Large intestine (tissue), 3 donors: ENCODE results near the gene DDX42. TPM values are rescaled to one million over a fixed set of nuclear protein-coding genes. Genes with fewer than 3 reads are reported as not detected.
"Not testable (repeated sequence)": the region's sequence is repeated elsewhere in the genome, so short reads cannot be mapped to it uniquely, and the experiment has no call there.

Experiments used
- DNase-seq, 2 donors: peaks; one replicate each; pipeline versions ENCODE4 v3.0.0 to v3.0.0-alpha.2; 2013
- H3K27ac ChIP-seq: one replicate; pipeline ENCODE4 v1.5.1; 2013; ENCODE audit warnings: low read length
- H3K27me3 ChIP-seq: 2 replicates; pipeline ENCODE4 v1.6.1; 2013; ENCODE audit warnings: low read length; ENCODE audit not compliant: control insufficient read depth, insufficient read depth
- H3K36me3 ChIP-seq: 2 replicates; pipeline ENCODE4 v1.6.1; 2013; ENCODE audit warnings: low read length; ENCODE audit not compliant: control insufficient read depth, insufficient read depth
- H3K4me1 ChIP-seq: one replicate; pipeline ENCODE4 v1.6.1; 2013; ENCODE audit warnings: low read length; ENCODE audit not compliant: control insufficient read depth, insufficient read depth
- H3K4me3 ChIP-seq: one replicate; pipeline ENCODE4 v1.5.1; 2013; ENCODE audit warnings: low read length
- H3K9me3 ChIP-seq: one replicate; pipeline ENCODE4 v1.6.1; 2013; ENCODE audit warnings: mild to moderate bottlenecking, low read depth, low read length, moderate library complexity; ENCODE audit not compliant: control insufficient read depth
- WGBS: methylation state at CpG from one replicate; pipeline ENCODE4 v1.1.5; 2013; ENCODE audit warnings: low lambda C conversion rate; ENCODE audit not compliant: insufficient coverage; 5-methylcytosine and 5-hydroxymethylcytosine counted together
- polyA plus RNA-seq: library from polyadenylated mRNA; unstranded; fragments of 120-200 nt; gene quantifications from one replicate; pipeline ENCODE4 v1.2.1, GENCODE V29; 2013

Gene DDX42
- polyA plus RNA-seq, 1 donor, result 136 TPM

DNA sequence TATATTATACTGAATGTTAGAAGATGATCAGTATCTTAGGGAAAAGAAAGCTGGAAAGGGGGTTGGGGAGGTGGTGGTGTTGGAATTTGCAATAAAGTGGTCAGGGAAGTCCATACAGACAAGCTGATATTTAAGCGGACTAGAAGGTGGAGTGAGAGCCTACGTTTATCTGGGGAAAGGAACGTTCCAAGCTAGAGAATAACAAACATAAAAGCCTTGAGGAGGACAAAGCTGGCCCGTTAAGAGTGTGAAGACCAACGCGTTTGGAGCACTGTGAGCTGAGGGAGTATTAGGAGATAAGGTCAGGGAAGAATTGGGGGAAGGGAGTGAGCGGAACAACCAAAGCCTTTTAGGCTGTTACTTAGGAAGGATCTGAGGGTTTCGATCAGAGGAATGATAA, 1.4 kb downstream of the DDX42 start:
- Histone ChIP-seq H3K27ac (peak overlapping the region; percentile 100), H3K36me3 (peaks cover 11% of the 10 kb centered on the region), H3K4me3 (peak overlapping the region; percentile 88), H3K9me3 (no peaks in the 10 kb centered on the region), H3K27me3 (no peaks in the 10 kb centered on the region), H3K4me1 (peaks cover 6% of the 10 kb centered on the region)
- 70% methylated on average over 2 of the region's 8 CpGs for WGBS
- peak in 1 of 2 donors; percentile 19 for DNase-seq

DNA sequence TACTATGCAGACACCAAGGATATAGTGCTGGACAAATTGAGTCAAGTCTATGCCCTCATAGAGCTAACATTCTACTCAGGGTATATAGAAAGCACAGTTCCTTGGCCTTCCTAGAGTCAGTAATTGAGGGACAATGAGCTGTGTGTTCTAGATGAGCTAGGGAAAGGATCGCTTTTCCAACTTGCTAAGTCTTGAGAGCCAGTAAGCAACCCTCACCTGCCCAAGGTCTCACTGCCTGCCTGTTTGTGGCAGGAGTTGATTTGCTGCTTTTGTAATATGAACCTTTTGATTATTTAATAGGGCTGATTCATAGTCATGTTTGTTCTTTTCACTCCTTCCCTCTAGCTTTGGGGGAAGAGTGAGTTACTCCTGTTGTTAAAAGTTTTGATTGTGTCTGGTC, 6.5 kb downstream of the DDX42 start:
- H3K27me3 ChIP-seq, result no peaks in the 10 kb centered on the region
- H3K27ac ChIP-seq, result no peak overlapping the region
- peaks cover 3% of the 10 kb centered on the region for H3K4me1 ChIP-seq
- WGBS, result no CpG with 5 or more reads among the region's 1 CpG
- H3K9me3 ChIP-seq, result no peaks in the 10 kb centered on the region
- no peak for DNase-seq
- peaks cover 24% of the 10 kb centered on the region for H3K36me3 ChIP-seq
- no peak overlapping the region for H3K4me3 ChIP-seq

DNA sequence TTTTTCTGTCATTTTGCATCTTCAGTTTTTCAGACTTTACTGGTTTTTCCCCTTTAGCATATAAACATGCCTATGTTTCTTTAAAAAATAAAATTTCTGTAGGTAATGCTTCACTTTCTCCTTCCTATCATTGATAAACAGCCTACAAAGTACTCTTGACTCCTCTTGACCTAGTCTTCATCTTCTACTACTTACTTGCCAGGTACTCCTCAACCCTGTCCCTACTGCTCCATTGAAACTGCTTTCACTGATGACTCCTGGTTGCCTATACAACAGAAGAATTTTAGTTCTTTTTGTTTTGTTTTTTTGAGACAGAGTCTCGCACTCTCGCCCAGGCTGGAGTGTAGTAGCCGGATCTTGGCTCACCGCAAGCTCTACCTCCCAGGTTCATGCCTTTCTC, 7.0 kb downstream of the DDX42 start:
- H3K36me3 ChIP-seq, result peaks cover 24% of the 10 kb centered on the region
- no peaks in the 10 kb centered on the region for H3K27me3 ChIP-seq
- WGBS, result no CpG with 5 or more reads among the region's 4 CpGs
- DNase-seq, result no peak
- H3K27ac ChIP-seq, result no peak overlapping the region
- no peaks in the 10 kb centered on the region for H3K9me3 ChIP-seq
- no peak overlapping the region for H3K4me3 ChIP-seq
- peaks cover 2% of the 10 kb centered on the region for H3K4me1 ChIP-seq

GRCh38 chr17:63783522-63783921, 9.6 kb downstream of the DDX42 start:
- WGBS, result no CpG with 5 or more reads among the region's 6 CpGs
- H3K27ac ChIP-seq, result no peak overlapping the region
- H3K27me3 ChIP-seq, result no peaks in the 10 kb centered on the region
- no peaks in the 10 kb centered on the region for H3K4me1 ChIP-seq
- DNase-seq, result no peak
- H3K4me3 ChIP-seq, result no peak overlapping the region
- H3K9me3 ChIP-seq, result no peaks in the 10 kb centered on the region
- peaks cover 34% of the 10 kb centered on the region for H3K36me3 ChIP-seq

GRCh38 chr17:63785556-63785955, 11.6 kb downstream of the DDX42 start:
- 100% methylated on average over 1 of the region's 1 CpG for WGBS
- H3K4me1 ChIP-seq, result no peaks in the 10 kb centered on the region
- H3K9me3 ChIP-seq, result no peaks in the 10 kb centered on the region
- H3K27me3 ChIP-seq, result no peaks in the 10 kb centered on the region
- H3K27ac ChIP-seq, result no peak overlapping the region
- no peak overlapping the region for H3K4me3 ChIP-seq
- DNase-seq, result no peak
- H3K36me3 ChIP-seq, result peaks cover 43% of the 10 kb centered on the region

DNA sequence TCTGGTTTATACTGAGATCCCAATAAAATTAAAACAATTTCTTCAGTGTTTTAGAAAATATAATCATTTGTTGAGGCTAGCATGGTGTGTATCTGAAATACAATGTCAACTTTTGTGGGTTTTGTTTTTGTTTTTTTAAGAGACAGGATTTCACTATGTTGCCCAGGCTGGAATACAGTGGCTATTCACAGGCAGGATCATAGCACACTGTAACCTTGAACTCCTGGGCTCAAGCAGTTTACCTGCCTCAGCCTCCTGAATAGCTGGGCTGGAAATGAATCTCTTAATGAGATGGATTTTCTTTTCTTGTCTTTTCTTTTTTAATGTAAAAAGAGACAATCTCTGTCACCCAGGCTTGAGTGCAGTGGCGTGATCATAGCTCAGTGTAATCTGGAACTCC, 12.1 kb downstream of the DDX42 start:
- Histone ChIP-seq H3K4me1 (no peaks in the 10 kb centered on the region), H3K27me3 (no peaks in the 10 kb centered on the region), H3K9me3 (no peaks in the 10 kb centered on the region), H3K27ac (no peak overlapping the region), H3K36me3 (peaks cover 43% of the 10 kb centered on the region), H3K4me3 (no peak overlapping the region)
- DNase-seq, result no peak
- WGBS, result no CpG with 5 or more reads among the region's 1 CpG

GRCh38 chr17:63786971-63787711, 13.2 kb downstream of the DDX42 start:
- WGBS, result 100% methylated on average over 1 of the region's 13 CpGs
- no peaks in the 10 kb centered on the region for H3K9me3 ChIP-seq
- H3K4me1 ChIP-seq, result no peaks in the 10 kb centered on the region
- peaks cover 46% of the 10 kb centered on the region for H3K36me3 ChIP-seq
- no peak overlapping the region for H3K27ac ChIP-seq
- H3K4me3 ChIP-seq, result no peak overlapping the region
- no peaks in the 10 kb centered on the region for H3K27me3 ChIP-seq
- DNase-seq, result no peak

- no peak for DNase-seq
- Histone ChIP-seq H3K4me3 (no peak overlapping the region), H3K4me1 (no peaks in the 10 kb centered on the region), H3K27ac (no peak overlapping the region), H3K36me3 (peaks cover 55% of the 10 kb centered on the region), H3K27me3 (no peaks in the 10 kb centered on the region), H3K9me3 (no peaks in the 10 kb centered on the region)
- WGBS, result 100% methylated on average over 2 of the region's 6 CpGs
Observed at GRCh38 chr17:63790057-63790456, 16.1 kb downstream of the DDX42 start.

DNA sequence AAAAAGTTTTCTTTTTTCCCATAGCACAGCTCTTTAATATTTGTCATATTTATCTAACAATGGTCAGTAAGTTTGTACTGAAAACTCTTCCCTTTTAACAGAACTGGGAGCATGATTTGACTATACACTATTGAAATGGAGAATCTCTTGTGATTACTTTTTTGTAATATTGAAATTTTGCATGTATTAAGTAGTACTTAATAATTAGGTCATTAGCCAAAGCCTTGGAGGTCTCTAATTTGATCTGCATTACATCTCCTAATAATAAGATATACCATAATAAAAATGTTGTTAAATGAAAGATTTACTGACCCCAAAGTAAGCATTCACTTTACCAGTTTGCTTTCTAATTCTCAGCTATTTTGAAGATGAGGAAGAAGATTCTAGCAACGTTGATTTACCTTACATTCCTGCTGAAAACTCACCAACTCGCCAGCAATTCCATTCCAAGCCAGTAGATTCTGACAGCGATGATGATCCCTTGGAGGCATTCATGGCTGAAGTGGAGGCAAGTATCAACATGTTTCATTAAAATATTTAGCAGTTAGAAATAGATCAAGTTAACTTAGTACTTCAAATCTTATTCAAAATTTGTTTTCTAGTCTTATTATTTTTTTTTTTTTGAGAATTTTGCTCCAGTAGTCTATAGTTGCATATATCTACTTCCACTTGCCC, 18.2 kb downstream of the DDX42 start:
- H3K9me3 ChIP-seq, result no peaks in the 10 kb centered on the region
- no peak overlapping the region for H3K27ac ChIP-seq
- no peaks in the 10 kb centered on the region for H3K27me3 ChIP-seq
- H3K4me3 ChIP-seq, result no peak overlapping the region
- WGBS, result 100% methylated on average over 1 of the region's 3 CpGs
- peaks cover 70% of the 10 kb centered on the region for H3K36me3 ChIP-seq
- H3K4me1 ChIP-seq, result no peaks in the 10 kb centered on the region
- no peak for DNase-seq

- not testable (repeated sequence) for H3K27ac ChIP-seq, H3K4me3 ChIP-seq, H3K9me3 ChIP-seq, H3K27me3 ChIP-seq, DNase-seq, H3K4me1 ChIP-seq
- H3K36me3 ChIP-seq, result peaks cover 79% of the 10 kb centered on the region
- 100% methylated on average over 3 of the region's 10 CpGs for WGBS
Observed at GRCh38 chr17:63796375-63796774, 22.4 kb downstream of the DDX42 start.
